Measurements from ENCODE around the gene SYCE3.

DNA sequence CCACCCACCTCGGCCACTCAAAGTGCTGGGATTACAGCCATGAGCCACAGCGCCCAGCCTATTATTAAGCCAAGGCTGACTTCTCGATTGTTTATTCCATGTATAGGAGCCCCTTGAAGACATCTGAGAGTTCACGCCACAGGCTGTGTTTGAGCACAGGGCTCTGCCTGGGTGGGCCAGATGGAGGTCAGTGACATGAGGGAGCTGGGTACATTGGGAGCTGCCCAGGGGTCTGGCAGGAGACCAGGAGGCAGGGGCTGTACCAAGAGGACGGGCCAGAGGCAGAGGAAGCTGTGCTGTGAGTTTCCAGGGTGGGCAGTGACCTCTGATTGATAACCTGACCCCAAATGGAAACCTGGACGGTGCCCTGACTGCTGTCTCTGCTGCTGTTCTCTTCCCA is 60.6 kb downstream of the SYCE3 start:
- TF ChIP-seq, protein P1, sequence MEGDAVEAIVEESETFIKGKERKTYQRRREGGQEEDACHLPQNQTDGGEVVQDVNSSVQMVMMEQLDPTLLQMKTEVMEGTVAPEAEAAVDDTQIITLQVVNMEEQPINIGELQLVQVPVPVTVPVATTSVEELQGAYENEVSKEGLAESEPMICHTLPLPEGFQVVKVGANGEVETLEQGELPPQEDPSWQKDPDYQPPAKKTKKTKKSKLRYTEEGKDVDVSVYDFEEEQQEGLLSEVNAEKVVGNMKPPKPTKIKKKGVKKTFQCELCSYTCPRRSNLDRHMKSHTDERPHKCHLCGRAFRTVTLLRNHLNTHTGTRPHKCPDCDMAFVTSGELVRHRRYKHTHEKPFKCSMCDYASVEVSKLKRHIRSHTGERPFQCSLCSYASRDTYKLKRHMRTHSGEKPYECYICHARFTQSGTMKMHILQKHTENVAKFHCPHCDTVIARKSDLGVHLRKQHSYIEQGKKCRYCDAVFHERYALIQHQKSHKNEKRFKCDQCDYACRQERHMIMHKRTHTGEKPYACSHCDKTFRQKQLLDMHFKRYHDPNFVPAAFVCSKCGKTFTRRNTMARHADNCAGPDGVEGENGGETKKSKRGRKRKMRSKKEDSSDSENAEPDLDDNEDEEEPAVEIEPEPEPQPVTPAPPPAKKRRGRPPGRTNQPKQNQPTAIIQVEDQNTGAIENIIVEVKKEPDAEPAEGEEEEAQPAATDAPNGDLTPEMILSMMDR (conservative IDR thresholded peaks at IDR 0.05; ENCODE audit: low read depth, low read length): no peak
- TF ChIP-seq EZH2 (IDR thresholded peaks at IDR 0.05; ENCODE audit: borderline replicate concordance, low read depth, low read length, poor library complexity, severe bottlenecking): no peak
